Measurements from ENCODE around the gene ULK1.

DNA sequence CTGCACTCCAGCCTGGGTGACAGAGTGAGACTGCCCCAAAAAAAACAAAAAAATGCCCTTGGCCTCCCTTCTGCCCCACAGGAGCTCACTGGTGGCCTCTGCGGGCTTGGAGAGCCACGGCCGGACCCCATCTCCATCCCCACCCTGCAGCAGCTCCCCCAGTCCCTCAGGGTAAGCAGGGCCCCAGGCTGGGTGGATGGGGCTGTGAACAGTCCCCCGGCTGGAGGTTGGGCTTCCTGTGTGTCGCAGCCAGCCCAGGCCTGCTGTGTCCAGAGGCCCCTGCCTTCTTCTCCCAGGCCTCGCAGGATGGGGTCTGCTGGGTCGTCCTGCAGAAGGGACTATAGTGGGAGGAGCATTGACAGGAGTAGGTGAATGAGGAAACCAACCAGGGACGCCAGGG lies 19.2 kb downstream of the ULK1 start:
- TF ChIP-seq, protein P1, sequence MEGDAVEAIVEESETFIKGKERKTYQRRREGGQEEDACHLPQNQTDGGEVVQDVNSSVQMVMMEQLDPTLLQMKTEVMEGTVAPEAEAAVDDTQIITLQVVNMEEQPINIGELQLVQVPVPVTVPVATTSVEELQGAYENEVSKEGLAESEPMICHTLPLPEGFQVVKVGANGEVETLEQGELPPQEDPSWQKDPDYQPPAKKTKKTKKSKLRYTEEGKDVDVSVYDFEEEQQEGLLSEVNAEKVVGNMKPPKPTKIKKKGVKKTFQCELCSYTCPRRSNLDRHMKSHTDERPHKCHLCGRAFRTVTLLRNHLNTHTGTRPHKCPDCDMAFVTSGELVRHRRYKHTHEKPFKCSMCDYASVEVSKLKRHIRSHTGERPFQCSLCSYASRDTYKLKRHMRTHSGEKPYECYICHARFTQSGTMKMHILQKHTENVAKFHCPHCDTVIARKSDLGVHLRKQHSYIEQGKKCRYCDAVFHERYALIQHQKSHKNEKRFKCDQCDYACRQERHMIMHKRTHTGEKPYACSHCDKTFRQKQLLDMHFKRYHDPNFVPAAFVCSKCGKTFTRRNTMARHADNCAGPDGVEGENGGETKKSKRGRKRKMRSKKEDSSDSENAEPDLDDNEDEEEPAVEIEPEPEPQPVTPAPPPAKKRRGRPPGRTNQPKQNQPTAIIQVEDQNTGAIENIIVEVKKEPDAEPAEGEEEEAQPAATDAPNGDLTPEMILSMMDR (IDR thresholded peaks at IDR 0.05), result no peak
- no peak for TF ChIP-seq POLR2A (IDR thresholded peaks at IDR 0.05)

All from adrenal gland (tissue), 5 donors.